SK-N-SH treated with all-trans-retinoic acid at 6 μM for 48 hours (cell line): ENCODE measurements around the gene CBR4.

Source experiments
- ZFP30 ChIP-seq: fragments of 450-650 bp; formaldehyde crosslinking; IDR thresholded peaks from 2 replicates; pipeline ENCODE4 v1.5.0; 2022; ENCODE audit warnings: mild to moderate bottlenecking, moderate library complexity
- ZNF70 ChIP-seq: fragments of 450-650 bp; formaldehyde crosslinking; IDR thresholded peaks from 2 replicates; pipeline ENCODE4 v1.5.0; 2020; ENCODE audit warnings: mild to moderate bottlenecking, moderate library complexity

DNA sequence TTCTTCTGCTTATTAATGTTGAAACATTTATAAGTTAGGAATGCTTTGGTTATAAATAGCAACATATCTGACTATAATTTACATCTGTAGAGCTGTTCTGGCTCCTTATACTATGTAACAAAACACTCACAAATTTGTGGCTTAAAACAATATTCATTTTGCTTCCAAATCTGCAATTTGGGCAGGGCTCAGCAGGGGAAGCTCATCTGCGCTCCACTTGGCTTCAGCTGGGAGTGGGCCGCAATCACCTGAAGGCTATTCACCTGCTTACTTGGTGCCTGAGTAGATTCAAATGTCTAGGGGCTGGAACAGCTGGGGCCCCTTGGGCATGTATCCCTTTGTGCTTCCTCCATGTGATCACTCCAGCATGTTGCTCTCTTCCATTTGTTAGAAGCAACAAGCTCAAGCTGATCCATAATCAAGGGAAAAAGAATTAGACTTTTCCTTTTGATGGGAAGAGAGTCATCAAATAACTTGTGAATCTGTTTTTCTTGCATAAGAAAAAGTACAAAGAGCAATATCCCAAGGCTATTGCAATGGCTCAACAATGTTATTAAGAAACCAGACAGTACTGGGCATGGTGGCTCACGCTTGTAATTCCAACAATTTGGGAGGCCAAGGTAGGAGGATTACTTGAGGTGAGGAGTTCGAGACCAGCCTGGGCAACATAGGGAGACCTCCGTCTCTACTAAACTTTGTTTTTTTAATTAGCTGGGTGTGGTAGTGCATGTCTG is 34.8 kb upstream of the CBR4 start:
- TF ChIP-seq ZFP30 (no peak), ZNF70 (CRISPR knock-in tag) (no peak)
